ENCODE measurements around the gene ANKRD33B. TPM values are rescaled to one million over a fixed set of nuclear protein-coding genes. Genes with fewer than 3 reads are reported as not detected.

Gene ANKRD33B
- polyA plus RNA-seq, 1 donor (not counting 4 experiments of a cell fraction or from before 2014, with no cell fraction given): 1.9 TPM

DNA sequence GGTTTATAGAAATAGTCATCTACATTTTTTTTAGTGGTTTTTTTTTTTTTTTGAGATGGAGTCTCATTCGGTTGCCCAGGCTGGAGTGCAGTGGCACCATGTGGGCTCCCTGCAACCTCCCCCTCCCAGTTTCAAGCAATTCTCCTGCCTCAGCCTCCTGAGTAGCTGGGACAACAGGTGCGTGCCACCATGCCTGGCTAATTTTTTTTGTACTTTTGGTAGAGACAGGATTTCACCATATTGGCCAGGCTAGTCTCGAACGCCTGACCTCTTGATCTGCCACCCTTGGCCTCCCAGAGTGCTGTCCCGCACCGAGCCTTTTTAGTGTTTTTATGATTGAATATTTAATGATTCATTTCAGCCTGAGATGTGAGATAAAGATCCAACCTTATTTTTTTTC is 27.3 kb downstream of the ANKRD33B start:
- no peak overlapping the region for H3K9ac ChIP-seq (ENCODE audit: control insufficient read depth, extremely low read depth, insufficient read depth, low read length)
- no peak overlapping the region for H3K4me2 ChIP-seq (ENCODE audit: control insufficient read depth, extremely low read depth, insufficient read depth, low read depth, low read length)
- no peaks in the 10 kb centered on the region for H3K9me3 ChIP-seq (ENCODE audit: control insufficient read depth, low read depth, low read length)
- no peak overlapping the region for H2AFZ ChIP-seq (ENCODE audit: control insufficient read depth, low read length)
- H4K20me1 ChIP-seq (ENCODE audit: control insufficient read depth, extremely low read depth, insufficient read depth, low read length): no peaks in the 10 kb centered on the region
- peak overlapping the region; percentile 28 for H3K27ac ChIP-seq (ENCODE audit: control insufficient read depth, insufficient read depth, low read length)
- dilution Hi-C loops (cut with MboI; ENCODE audit: extremely low pct_ligation_motif_present, low sequenced_read_pairs): no loop called here
- FAIRE-seq (no peak), DNase-seq (ENCODE audit: low read depth, low spot score) (no peak)
- no peaks in the 10 kb centered on the region for H3K36me3 ChIP-seq (ENCODE audit: control insufficient read depth in 2 of 2, extremely low read depth in 1 of 2, insufficient read depth in 2 of 2, low read length in 2 of 2)
- H3K4me3 ChIP-seq (ENCODE audit: control insufficient read depth in 2 of 3, extremely low read depth in 1 of 3, insufficient read depth in 2 of 3, low read depth in 1 of 3, low read length in 3 of 3): no peak overlapping the region
- TF ChIP-seq EZH2 (IDR thresholded peaks at IDR 0.05; ENCODE audit: low read length): no peak
- TF ChIP-seq, protein P1, sequence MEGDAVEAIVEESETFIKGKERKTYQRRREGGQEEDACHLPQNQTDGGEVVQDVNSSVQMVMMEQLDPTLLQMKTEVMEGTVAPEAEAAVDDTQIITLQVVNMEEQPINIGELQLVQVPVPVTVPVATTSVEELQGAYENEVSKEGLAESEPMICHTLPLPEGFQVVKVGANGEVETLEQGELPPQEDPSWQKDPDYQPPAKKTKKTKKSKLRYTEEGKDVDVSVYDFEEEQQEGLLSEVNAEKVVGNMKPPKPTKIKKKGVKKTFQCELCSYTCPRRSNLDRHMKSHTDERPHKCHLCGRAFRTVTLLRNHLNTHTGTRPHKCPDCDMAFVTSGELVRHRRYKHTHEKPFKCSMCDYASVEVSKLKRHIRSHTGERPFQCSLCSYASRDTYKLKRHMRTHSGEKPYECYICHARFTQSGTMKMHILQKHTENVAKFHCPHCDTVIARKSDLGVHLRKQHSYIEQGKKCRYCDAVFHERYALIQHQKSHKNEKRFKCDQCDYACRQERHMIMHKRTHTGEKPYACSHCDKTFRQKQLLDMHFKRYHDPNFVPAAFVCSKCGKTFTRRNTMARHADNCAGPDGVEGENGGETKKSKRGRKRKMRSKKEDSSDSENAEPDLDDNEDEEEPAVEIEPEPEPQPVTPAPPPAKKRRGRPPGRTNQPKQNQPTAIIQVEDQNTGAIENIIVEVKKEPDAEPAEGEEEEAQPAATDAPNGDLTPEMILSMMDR (optimal IDR thresholded peaks at IDR 0.05 in 1 of 3, IDR thresholded peaks at IDR 0.05 in 1 of 3, conservative IDR thresholded peaks at IDR 0.05 in 1 of 3; ENCODE audit: extremely low read depth in 1 of 3, insufficient read depth in 2 of 3, low read length in 3 of 3): no peak
- no peaks in the 10 kb centered on the region for H3K27me3 ChIP-seq (ENCODE audit: control insufficient read depth, extremely low read depth, insufficient read depth, low read length)
- H3K9me1 ChIP-seq (ENCODE audit: control insufficient read depth, extremely low read depth, insufficient read depth, low read length): peaks cover 2% of the 10 kb centered on the region
- peaks cover 34% of the 10 kb centered on the region for H3K4me1 ChIP-seq (ENCODE audit: control insufficient read depth, extremely low read depth, insufficient read depth, low read length)
- H3K79me2 ChIP-seq (ENCODE audit: control insufficient read depth, insufficient read depth, low read length): peaks cover 4% of the 10 kb centered on the region

GRCh38 chr5:10591966-10592365 is 28.1 kb downstream of the ANKRD33B start:
- Histone ChIP-seq H3K4me2 (ENCODE audit: control insufficient read depth, extremely low read depth, insufficient read depth, low read depth, low read length) (no peak overlapping the region), H4K20me1 (ENCODE audit: control insufficient read depth, extremely low read depth, insufficient read depth, low read length) (no peaks in the 10 kb centered on the region), H3K9me3 (ENCODE audit: control insufficient read depth, low read depth, low read length) (no peaks in the 10 kb centered on the region), H3K79me2 (ENCODE audit: control insufficient read depth, insufficient read depth, low read length) (peaks cover 4% of the 10 kb centered on the region), H3K27ac (ENCODE audit: control insufficient read depth, insufficient read depth, low read length) (no peak overlapping the region), H3K27me3 (ENCODE audit: control insufficient read depth, extremely low read depth, insufficient read depth, low read length) (no peaks in the 10 kb centered on the region), H3K9ac (ENCODE audit: control insufficient read depth, extremely low read depth, insufficient read depth, low read length) (no peak overlapping the region), H3K4me1 (ENCODE audit: control insufficient read depth, extremely low read depth, insufficient read depth, low read length) (peaks cover 36% of the 10 kb centered on the region), H3K36me3 (ENCODE audit: control insufficient read depth in 2 of 2, extremely low read depth in 1 of 2, insufficient read depth in 2 of 2, low read length in 2 of 2) (no peaks in the 10 kb centered on the region), H3K9me1 (ENCODE audit: control insufficient read depth, extremely low read depth, insufficient read depth, low read length) (peaks cover 2% of the 10 kb centered on the region), H3K4me3 (ENCODE audit: control insufficient read depth in 2 of 3, extremely low read depth in 1 of 3, insufficient read depth in 2 of 3, low read depth in 1 of 3, low read length in 3 of 3) (no peak overlapping the region), H2AFZ (ENCODE audit: control insufficient read depth, low read length) (no peak overlapping the region)
- FAIRE-seq (no peak), DNase-seq (ENCODE audit: low read depth, low spot score) (no peak)
- TF ChIP-seq EZH2 (IDR thresholded peaks at IDR 0.05; ENCODE audit: low read length): no peak
- TF ChIP-seq, protein P1 (optimal IDR thresholded peaks at IDR 0.05 in 1 of 3, IDR thresholded peaks at IDR 0.05 in 1 of 3, conservative IDR thresholded peaks at IDR 0.05 in 1 of 3; ENCODE audit: extremely low read depth in 1 of 3, insufficient read depth in 2 of 3, low read length in 3 of 3): no peak
- dilution Hi-C loops (cut with MboI; ENCODE audit: extremely low pct_ligation_motif_present, low sequenced_read_pairs): no loop called here

Measured in keratinocyte (primary cell).